Measurements from ENCODE around the gene TNS3.

DNA sequence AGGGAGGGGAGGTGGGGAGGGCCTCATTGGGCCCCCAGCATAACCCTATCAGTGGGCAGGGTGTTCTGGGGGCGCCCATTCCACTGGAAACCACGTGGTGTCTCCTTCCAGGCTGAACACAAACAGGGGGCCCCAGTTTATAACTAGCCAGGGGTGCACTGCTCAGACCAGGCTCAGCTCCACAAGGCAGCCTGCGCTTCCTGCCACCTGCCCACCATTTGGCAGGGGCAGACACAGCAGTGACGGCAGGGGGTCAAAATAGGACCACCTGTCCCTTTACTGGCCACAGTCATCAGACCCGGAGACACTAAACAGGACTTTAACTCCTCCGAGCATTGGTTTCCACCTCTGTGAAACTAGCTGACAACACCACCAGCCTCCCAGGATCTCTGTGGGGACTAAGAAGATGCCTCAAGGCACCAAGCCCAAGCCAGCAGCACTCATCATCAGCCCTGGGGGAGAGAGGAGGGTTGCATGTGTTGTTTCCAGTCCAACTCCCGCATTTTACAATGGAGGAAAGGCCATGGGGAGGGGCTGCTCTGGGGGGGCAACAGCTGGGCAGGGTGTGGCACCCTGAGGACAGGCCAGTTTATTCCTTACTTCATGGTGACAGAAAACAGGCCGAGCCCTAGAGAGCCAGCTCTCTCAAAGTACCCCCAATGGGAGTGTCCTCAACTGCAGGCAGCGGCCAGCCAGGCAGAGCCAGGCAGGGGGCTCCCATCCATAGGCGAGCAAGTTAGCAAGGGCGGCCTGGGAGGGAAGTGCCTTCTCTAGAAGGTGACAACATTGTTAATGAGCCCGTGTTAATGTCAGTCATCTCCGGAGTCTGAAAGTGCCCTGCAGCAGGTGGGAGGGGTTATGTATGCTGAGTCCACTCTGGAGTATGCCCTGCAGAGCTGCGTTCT lies 127.6 kb downstream of the TNS3 start:
- TF ChIP-seq, protein P1, sequence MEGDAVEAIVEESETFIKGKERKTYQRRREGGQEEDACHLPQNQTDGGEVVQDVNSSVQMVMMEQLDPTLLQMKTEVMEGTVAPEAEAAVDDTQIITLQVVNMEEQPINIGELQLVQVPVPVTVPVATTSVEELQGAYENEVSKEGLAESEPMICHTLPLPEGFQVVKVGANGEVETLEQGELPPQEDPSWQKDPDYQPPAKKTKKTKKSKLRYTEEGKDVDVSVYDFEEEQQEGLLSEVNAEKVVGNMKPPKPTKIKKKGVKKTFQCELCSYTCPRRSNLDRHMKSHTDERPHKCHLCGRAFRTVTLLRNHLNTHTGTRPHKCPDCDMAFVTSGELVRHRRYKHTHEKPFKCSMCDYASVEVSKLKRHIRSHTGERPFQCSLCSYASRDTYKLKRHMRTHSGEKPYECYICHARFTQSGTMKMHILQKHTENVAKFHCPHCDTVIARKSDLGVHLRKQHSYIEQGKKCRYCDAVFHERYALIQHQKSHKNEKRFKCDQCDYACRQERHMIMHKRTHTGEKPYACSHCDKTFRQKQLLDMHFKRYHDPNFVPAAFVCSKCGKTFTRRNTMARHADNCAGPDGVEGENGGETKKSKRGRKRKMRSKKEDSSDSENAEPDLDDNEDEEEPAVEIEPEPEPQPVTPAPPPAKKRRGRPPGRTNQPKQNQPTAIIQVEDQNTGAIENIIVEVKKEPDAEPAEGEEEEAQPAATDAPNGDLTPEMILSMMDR (IDR thresholded peaks at IDR 0.05): no peak
- TF ChIP-seq POLR2AphosphoS5 (IDR thresholded peaks at IDR 0.05; ENCODE audit: low read depth, low read length): no peak
- TF ChIP-seq, protein P2, sequence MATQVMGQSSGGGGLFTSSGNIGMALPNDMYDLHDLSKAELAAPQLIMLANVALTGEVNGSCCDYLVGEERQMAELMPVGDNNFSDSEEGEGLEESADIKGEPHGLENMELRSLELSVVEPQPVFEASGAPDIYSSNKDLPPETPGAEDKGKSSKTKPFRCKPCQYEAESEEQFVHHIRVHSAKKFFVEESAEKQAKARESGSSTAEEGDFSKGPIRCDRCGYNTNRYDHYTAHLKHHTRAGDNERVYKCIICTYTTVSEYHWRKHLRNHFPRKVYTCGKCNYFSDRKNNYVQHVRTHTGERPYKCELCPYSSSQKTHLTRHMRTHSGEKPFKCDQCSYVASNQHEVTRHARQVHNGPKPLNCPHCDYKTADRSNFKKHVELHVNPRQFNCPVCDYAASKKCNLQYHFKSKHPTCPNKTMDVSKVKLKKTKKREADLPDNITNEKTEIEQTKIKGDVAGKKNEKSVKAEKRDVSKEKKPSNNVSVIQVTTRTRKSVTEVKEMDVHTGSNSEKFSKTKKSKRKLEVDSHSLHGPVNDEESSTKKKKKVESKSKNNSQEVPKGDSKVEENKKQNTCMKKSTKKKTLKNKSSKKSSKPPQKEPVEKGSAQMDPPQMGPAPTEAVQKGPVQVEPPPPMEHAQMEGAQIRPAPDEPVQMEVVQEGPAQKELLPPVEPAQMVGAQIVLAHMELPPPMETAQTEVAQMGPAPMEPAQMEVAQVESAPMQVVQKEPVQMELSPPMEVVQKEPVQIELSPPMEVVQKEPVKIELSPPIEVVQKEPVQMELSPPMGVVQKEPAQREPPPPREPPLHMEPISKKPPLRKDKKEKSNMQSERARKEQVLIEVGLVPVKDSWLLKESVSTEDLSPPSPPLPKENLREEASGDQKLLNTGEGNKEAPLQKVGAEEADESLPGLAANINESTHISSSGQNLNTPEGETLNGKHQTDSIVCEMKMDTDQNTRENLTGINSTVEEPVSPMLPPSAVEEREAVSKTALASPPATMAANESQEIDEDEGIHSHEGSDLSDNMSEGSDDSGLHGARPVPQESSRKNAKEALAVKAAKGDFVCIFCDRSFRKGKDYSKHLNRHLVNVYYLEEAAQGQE (IDR thresholded peaks at IDR 0.05; ENCODE audit: insufficient read depth in 1 of 2, low read depth in 2 of 2, low read length in 1 of 2): no peak
- no peak for TF ChIP-seq SIN3A (IDR thresholded peaks at IDR 0.05; ENCODE audit: borderline replicate concordance, insufficient read depth, low read depth, low read length)
